Measurements from ENCODE around the gene STX10.

DNA sequence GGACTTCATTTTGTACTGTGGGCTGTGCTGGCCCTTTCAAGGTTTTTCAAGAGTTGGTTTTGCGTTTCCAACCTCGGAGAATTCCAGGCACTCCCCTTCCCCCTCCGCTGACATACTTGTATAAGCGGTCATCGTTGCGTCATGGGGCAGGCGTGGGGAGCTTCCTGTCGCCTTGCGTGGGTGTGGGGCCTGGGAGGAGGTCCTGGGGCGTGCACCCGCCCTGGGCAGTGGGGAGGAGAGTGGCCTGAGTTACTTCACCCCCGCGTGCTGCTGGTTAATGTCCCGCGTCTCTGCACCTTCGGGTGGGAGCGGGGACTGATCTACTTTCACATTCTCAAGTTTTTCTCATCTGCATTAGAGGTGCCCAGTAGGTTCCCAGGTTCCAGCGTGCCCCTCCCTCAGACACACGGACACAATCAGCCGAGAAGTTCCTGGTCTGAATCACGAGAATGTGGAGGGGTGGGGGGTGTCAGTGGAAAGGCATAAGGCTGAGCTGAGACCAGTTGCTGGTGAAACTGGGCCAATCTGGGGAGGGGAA is 4.1 kb upstream of the STX10 start:
- TF ChIP-seq, protein P1, sequence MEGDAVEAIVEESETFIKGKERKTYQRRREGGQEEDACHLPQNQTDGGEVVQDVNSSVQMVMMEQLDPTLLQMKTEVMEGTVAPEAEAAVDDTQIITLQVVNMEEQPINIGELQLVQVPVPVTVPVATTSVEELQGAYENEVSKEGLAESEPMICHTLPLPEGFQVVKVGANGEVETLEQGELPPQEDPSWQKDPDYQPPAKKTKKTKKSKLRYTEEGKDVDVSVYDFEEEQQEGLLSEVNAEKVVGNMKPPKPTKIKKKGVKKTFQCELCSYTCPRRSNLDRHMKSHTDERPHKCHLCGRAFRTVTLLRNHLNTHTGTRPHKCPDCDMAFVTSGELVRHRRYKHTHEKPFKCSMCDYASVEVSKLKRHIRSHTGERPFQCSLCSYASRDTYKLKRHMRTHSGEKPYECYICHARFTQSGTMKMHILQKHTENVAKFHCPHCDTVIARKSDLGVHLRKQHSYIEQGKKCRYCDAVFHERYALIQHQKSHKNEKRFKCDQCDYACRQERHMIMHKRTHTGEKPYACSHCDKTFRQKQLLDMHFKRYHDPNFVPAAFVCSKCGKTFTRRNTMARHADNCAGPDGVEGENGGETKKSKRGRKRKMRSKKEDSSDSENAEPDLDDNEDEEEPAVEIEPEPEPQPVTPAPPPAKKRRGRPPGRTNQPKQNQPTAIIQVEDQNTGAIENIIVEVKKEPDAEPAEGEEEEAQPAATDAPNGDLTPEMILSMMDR (IDR thresholded peaks at IDR 0.05; ENCODE audit: low read length), result no peak
- TF ChIP-seq EZH2 (IDR thresholded peaks at IDR 0.05; ENCODE audit: borderline replicate concordance, low read length), result no peak
